ENCODE measurements around the gene CYB561. TPM values are rescaled to one million over a fixed set of nuclear protein-coding genes. Genes with fewer than 3 reads are reported as not detected.

Gene CYB561
- total RNA-seq, 1 experiment from 2014 or later, result 20.7 TPM

- Histone ChIP-seq H3K56ac (ENCODE audit: insufficient read length, low read depth, low read length) (no peak overlapping the region), H3K4me2 (ENCODE audit: insufficient read depth, insufficient read length, low read length) (peak overlapping the region; percentile 22), H3K18ac (ENCODE audit: insufficient read length, low read depth, low read length) (no peak overlapping the region), H3T11ph (ENCODE audit: low read length) (no peak overlapping the region), H3K4me1 (ENCODE audit: insufficient read depth, low read length) (no peaks in the 10 kb centered on the region; the same call in 1 of the 2 replicates), H4K20me1 (ENCODE audit: control insufficient read depth, insufficient read depth, insufficient read length) (no peaks in the 10 kb centered on the region), H4K5ac (ENCODE audit: insufficient read length, low read depth, low read length) (no peak overlapping the region), H2BK120ac (ENCODE audit: low read depth, low read length, poor library complexity, severe bottlenecking) (no peak overlapping the region), H2AK5ac (ENCODE audit: insufficient read length, low read length) (no peak overlapping the region), H3K23ac (ENCODE audit: insufficient read length, low read depth, low read length) (no peak overlapping the region), H2BK5ac (ENCODE audit: insufficient read length, low read length) (no peak overlapping the region), H3K27ac (ENCODE audit: insufficient read length, low read depth, low read length) (no peak overlapping the region), H2BK15ac (ENCODE audit: low read depth, low read length) (no peak overlapping the region), H3K9ac (ENCODE audit: extremely low read depth, insufficient read length, low read length) (no peak overlapping the region), H2BK20ac (ENCODE audit: low read depth, low read length, poor library complexity, severe bottlenecking) (no peak overlapping the region), H2AFZ (ENCODE audit: low read length) (no peak overlapping the region), H3K27me3 (ENCODE audit: insufficient read depth, low read length) (no peaks in the 10 kb centered on the region; the same call in 1 of the 2 replicates), H3K79me1 (ENCODE audit: insufficient read depth, low read depth, low read length, poor library complexity, severe bottlenecking) (no peaks in the 10 kb centered on the region), H2BK12ac (ENCODE audit: insufficient read length, low read depth, low read length) (no peak overlapping the region), H3K14ac (ENCODE audit: insufficient read depth, low read length) (no peak overlapping the region), H4K8ac (replicated peaks; ENCODE audit: insufficient read length, low read depth, low read length) (no peak overlapping the region), H3K23me2 (ENCODE audit: insufficient read length, low read depth, low read length, poor library complexity, severe bottlenecking) (peaks cover 13% of the 10 kb centered on the region), H3K79me2 (ENCODE audit: insufficient read depth, low read length) (no peaks in the 10 kb centered on the region), H3K4ac (ENCODE audit: low read depth, low read length) (no peak overlapping the region), H3K9me3 (ENCODE audit: control insufficient read depth, low read depth, low read length) (no peaks in the 10 kb centered on the region), H4K91ac (ENCODE audit: insufficient read length, low read depth, low read length) (no peak overlapping the region)
- Mint-ChIP-seq H3K27ac (peak overlapping the region in 1 of 3 experiments; percentile 29; a peak in 2 of 7 replicates), H3K9me3 (no peaks in the 10 kb centered on the region), H3K36me3 (ENCODE audit: insufficient read depth in 1 of 3, low read depth in 3 of 3) (no peaks in the 10 kb centered on the region), H3K27me3 (ENCODE audit: low read depth) (peaks cover 42% of the 10 kb centered on the region), H3K4me3 (peak overlapping the region; percentile 72 to 90), H3K4me1 (peaks cover 19 to 30% of the 10 kb centered on the region in 2 experiments)
- TF ChIP-seq CTCF (conservative IDR thresholded peaks at IDR 0.05), result no peak
- DNase-seq, result peak; percentile 73
- no CpG with 5 or more reads among the region's 44 CpGs for whole genome bisulfite sequencing (ENCODE audit: extremely low coverage, insufficient read length, low lambda C conversion rate)
Measured at GRCh38 chr17:63477480-63478440, 31.7 kb upstream of the CYB561 start.

Measured in H9 (cell line).